PFSK-1 (cell line): Measurements from ENCODE around the gene AATF.

ENCODE experiments used
- POLR2AphosphoS5 ChIP-seq: IDR thresholded peaks from 2 replicates; pipeline ENCODE4 v1.6.1; 2012; ENCODE audit warnings: low read depth, mild to moderate bottlenecking, control low read depth, low read length, moderate library complexity
- REST ChIP-seq, 2 experiments: IDR thresholded peaks; 2 replicates each; pipeline versions ENCODE4 v1.6.1 to v1.8.0; 2011 to 2012; ENCODE audit warnings: low read depth in 2 of 2, low read length in 2 of 2, control low read depth in 1 of 2, inconsistent platforms in 1 of 2, mild to moderate bottlenecking in 1 of 2, moderate library complexity in 1 of 2; ENCODE audit not compliant: insufficient read depth in 1 of 2
- TAF1 ChIP-seq: IDR thresholded peaks from 2 replicates; pipeline ENCODE4 v1.6.1; 2012; ENCODE audit warnings: low read length, control low read depth, borderline replicate concordance; ENCODE audit not compliant: insufficient read depth

DNA sequence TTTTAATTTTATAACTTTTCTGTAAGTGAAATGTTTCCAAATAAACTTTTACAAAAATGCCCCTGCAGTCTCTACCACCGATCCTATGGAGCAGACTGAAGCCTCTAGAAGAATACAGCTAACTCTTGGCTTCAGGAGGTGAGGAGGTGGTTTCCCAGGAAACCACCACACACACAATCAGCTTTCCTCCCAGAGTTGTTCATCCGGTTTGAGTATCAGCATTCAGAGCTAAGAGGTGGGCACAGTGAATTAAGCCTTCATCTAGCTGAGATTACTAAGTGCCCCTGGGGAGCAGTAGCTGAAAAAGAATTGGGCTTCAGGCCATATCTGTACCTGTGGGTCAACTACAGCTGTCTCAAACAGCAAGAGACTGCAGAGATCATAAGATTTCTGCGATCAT, 139.7 kb downstream of the AATF start:
- TF ChIP-seq REST (IDR thresholded peaks at IDR 0.05; ENCODE audit: insufficient read depth in 1 of 2, low read depth in 2 of 2, low read length in 2 of 2) (no peak), TAF1 (no peak), POLR2AphosphoS5 (no peak)
